GM18951 (cell line): ENCODE measurements around the gene ATP7B.

Source experiments
- POLR2A ChIP-seq: IDR thresholded peaks from 4 replicates; pipeline ENCODE4 v1.6.1; 2011; ENCODE audit warnings: mild to moderate bottlenecking; ENCODE audit not compliant: insufficient read length, insufficient read depth; ENCODE audit errors: extremely low read depth
- in situ Hi-C: fragments of 300-500 bp; cut with MboI; formaldehyde crosslinking; loops from one replicate; pipeline ENCODE4 v1.12.0; 2022; ENCODE audit warnings: low sequenced_read_pairs, mixed read lengths, inconsistent platforms; ENCODE audit not compliant: unreplicated experiment

The ATP7B gene

GRCh38 chr13:51959773-51960172, 51.5 kb downstream of the ATP7B start:
- in situ Hi-C loops, result no loop called here
- no peak for TF ChIP-seq POLR2A

GRCh38 chr13:51958217-51958547, 53.1 kb downstream of the ATP7B start:
- no peak for TF ChIP-seq POLR2A
- in situ Hi-C loops, result no loop called here

- TF ChIP-seq POLR2A, result no peak
- in situ Hi-C loops, result no loop called here
These were observed 53.7 kb downstream of the ATP7B start for GRCh38 chr13:51957377-51958216.

- in situ Hi-C loops, result no loop called here
- no peak for TF ChIP-seq POLR2A
These were observed 54.5 kb downstream of the ATP7B start for GRCh38 chr13:51956717-51957116.

GRCh38 chr13:51955816-51956603, 55.2 kb downstream of the ATP7B start:
- no peak for TF ChIP-seq POLR2A
- in situ Hi-C loops, result no loop called here

- no peak for TF ChIP-seq POLR2A
These were observed 55.9 kb downstream of the ATP7B start for GRCh38 chr13:51955281-51955771.

GRCh38 chr13:51953347-51954195, 57.7 kb downstream of the ATP7B start:
- no peak for TF ChIP-seq POLR2A
- in situ Hi-C loops, result no loop called here

More at GRCh38 chr13:51955281-51955771, 55.9 kb downstream of the ATP7B start:
- in situ Hi-C loops, result no loop called here

GRCh38 chr13:51950722-51951121, 60.5 kb downstream of the ATP7B start:
- TF ChIP-seq POLR2A, result no peak
- in situ Hi-C loops, result no loop called here

- no peak for TF ChIP-seq POLR2A
- in situ Hi-C loops, result no loop called here
These were observed 65.0 kb downstream of the ATP7B start for GRCh38 chr13:51946163-51946669.

- TF ChIP-seq POLR2A, result no peak
- in situ Hi-C loops, result no loop called here
These were observed 66.1 kb downstream of the ATP7B start for GRCh38 chr13:51945149-51945548.

- no peak for TF ChIP-seq POLR2A
- in situ Hi-C loops, result no loop called here
These were observed 66.8 kb downstream of the ATP7B start for GRCh38 chr13:51944428-51944827.

GRCh38 chr13:51943721-51944120, 67.5 kb downstream of the ATP7B start:
- in situ Hi-C loops, result no loop called here
- no peak for TF ChIP-seq POLR2A

GRCh38 chr13:51942189-51942588, 69.1 kb downstream of the ATP7B start:
- in situ Hi-C loops, result no loop called here
- TF ChIP-seq POLR2A, result no peak
